ENCODE measurements around the gene SCN7A. TPM values are rescaled to one million over a fixed set of nuclear protein-coding genes. Genes with fewer than 3 reads are reported as not detected.

SCN7A gene
- total and polyA plus RNA-seq, 4 donors, result 0.05 to 7.9 (median 1.1) TPM

- Histone ChIP-seq H3K9ac (ENCODE audit: low read depth in 1 of 2, low read length in 2 of 2) (no peak overlapping the region), H3K36me3 (ENCODE audit: control insufficient read depth in 4 of 4, insufficient read depth in 3 of 4, low read depth in 1 of 4, low read length in 3 of 4) (no peaks in the 10 kb centered on the region), H3K27ac (ENCODE audit: low read depth in 1 of 2, low read length in 2 of 2) (no peak overlapping the region), H3K27me3 (ENCODE audit: control insufficient read depth in 4 of 4, insufficient read depth in 4 of 4, low read length in 3 of 4) (peaks cover 0 to 4% (median 1%) of the 10 kb centered on the region in 4 donors), H3K4me1 (ENCODE audit: control insufficient read depth in 4 of 4, insufficient read depth in 4 of 4, low read length in 3 of 4) (no peaks in the 10 kb centered on the region), H3K9me3 (ENCODE audit: control insufficient read depth in 4 of 4, low read length in 3 of 4) (no peaks in the 10 kb centered on the region), H3K4me3 (ENCODE audit: low read depth in 1 of 3, low read length in 3 of 3) (no peak overlapping the region)
- TF ChIP-seq GABPA (IDR thresholded peaks at IDR 0.05 in 1 of 2, conservative IDR thresholded peaks at IDR 0.05 in 1 of 2), result no peak
- TF ChIP-seq RXRA (IDR thresholded peaks at IDR 0.05), result no peak
- no peak for TF ChIP-seq FOXA1 (IDR thresholded peaks at IDR 0.05)
- no peak for TF ChIP-seq ATF3 (IDR thresholded peaks at IDR 0.05)
- no peak for TF ChIP-seq RAD21 (IDR thresholded peaks at IDR 0.05)
- no peak for TF ChIP-seq SP1 (IDR thresholded peaks at IDR 0.05)
- TF ChIP-seq YY1 (IDR thresholded peaks at IDR 0.05), result no peak
- TF ChIP-seq HNF4G (IDR thresholded peaks at IDR 0.05), result no peak
- TF ChIP-seq HNF4A (conservative IDR thresholded peaks at IDR 0.05), result no peak
- TF ChIP-seq REST (IDR thresholded peaks at IDR 0.05), result no peak
- no peak for TF ChIP-seq EGR1 (IDR thresholded peaks at IDR 0.05; ENCODE audit: low read depth in 2 of 2)
- no peak for TF ChIP-seq FOXA2 (IDR thresholded peaks at IDR 0.05)
- no peak for TF ChIP-seq MAX (IDR thresholded peaks at IDR 0.05)
- TF ChIP-seq JUND (IDR thresholded peaks at IDR 0.05), result no peak
- no peak for TF ChIP-seq CTCF (IDR thresholded peaks at IDR 0.05; ENCODE audit: low read depth, low read length, missing input control)
- TF ChIP-seq ZBTB33 (IDR thresholded peaks at IDR 0.05), result no peak
- TF ChIP-seq TAF1 (conservative IDR thresholded peaks at IDR 0.05), result no peak
- no peak for TF ChIP-seq NR2F2 (IDR thresholded peaks at IDR 0.05)
- 32% methylated on average over 3 of the region's 3 CpGs for WGBS
- DNase-seq (ENCODE audit: low spot score), result no peak
Observed at GRCh38 chr2:166521155-166521554, 27.1 kb upstream of the SCN7A start.
